ENCODE results near the gene APBA1.

Gene APBA1

DNA sequence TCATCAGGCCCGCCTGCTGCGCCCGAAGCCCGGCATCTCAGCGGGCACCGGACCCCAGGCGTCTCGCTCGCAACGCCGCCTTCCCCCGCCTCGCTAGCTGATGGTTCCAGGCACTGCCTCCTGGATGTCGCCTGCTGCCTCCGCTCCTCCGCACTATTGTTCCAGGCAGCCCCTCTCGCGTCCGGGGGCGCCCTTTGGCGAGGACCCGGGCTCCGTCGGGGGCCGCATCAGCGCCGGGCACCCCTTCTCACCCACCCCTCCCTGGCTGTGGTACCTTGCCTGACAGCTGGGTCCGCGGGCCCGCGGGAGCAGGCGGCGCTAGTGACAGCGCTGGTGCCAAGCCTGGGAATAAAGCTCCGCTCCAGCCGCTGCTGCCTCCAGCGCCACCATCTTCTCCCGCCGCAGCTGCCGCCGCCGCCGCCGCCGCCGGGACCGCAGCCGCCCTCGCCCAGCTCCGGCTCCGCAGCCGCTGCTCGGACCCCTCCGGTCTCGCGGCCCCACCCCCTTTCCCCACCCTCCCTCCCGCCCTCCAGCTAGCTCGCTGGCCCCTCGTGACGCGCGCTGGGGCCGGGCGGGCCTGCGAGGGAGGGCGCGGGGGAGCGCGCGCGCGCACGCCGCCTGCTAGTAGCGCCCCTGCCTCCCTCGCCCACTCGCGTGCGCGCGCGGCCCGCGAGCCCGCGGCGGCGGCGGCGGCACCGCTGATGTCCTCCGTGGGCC lies at the start of gene APBA1:
APBA1 (minus strand) TSS at position 493 of the 717 bp plus-strand sequence.
- DNase-seq (ENCODE audit: low read depth): peak; percentile 13

DNA sequence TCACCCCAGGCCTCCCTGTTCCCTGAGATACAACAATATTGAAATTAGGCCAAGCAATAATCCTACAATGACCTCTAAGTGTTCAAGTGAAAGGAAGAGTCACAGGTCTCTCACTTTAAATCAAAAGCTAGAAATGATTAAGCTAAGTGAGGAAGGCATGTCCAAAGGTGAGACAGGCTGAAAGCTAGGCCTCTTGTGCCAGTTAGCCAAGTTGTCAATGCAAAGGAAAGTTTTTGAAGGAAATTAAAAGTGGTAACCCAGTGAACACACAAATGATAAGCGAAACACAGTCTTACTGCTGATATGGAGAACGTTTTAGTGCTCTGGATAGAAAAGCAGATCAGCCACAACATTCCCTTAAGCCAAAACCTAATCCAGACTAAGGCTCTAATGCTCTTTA lies 47.8 kb upstream of the APBA1 start:
- DNase-seq (ENCODE audit: low read depth): no peak

DNA sequence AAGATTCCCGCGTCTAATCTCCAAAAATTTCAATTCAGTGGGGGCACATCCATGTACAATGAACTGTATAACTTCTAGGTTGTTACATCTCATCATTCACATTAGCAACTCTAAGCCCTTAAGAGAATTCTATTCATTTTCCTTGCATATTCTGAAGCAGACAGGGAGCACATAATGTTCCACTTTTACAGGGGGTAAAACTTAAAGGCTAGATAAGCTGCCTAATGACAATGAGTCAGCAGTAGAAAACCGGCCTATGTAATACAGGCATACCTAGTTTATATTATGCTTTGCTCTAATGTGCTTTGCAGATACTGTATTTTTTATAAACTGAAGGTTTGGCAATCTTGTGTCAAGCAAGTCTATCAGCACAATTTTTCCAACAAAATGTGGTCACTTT lies 47.2 kb upstream of the APBA1 start:
- DNase-seq (ENCODE audit: low read depth): no peak

DNA sequence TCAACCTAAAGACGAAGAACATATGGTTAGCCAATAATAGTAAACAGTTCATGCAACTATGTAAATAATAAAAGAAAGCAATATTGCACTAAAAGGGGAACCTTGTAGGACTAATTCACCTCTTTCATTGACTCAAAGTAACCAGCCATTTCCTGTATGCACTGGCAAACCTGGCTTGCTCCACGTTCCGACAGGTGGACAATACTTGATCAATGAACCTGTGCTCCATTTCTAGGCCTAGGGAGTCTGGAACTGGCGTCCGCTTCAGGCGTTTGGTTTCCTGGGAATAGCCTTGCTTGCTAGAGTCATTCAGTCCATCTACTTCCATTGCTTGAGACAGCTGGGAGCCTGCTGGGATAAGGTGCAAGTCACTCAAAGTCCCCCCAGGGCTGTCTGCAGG lies 46.0 kb upstream of the APBA1 start:
- no peak for DNase-seq (ENCODE audit: low read depth)

DNA sequence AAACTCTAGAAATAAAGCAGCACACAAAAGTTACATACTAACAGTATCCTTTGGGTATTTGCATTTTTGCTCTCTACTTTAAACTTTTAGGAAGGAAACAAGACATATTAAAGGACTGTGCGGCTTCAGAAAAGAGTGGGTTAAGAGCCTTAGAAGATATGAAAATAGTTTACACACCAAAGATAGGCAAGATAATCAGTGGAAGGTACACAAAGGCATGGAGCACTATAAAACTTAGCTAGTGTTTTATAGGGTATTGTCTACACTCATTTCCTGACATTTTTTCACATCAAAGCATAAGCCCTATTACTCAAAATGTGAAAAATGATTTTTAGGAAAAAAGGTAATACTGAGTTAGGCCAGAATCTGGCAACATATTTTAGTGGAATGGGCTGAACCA lies 43.7 kb upstream of the APBA1 start:
- no peak for DNase-seq (ENCODE audit: low read depth)

DNA sequence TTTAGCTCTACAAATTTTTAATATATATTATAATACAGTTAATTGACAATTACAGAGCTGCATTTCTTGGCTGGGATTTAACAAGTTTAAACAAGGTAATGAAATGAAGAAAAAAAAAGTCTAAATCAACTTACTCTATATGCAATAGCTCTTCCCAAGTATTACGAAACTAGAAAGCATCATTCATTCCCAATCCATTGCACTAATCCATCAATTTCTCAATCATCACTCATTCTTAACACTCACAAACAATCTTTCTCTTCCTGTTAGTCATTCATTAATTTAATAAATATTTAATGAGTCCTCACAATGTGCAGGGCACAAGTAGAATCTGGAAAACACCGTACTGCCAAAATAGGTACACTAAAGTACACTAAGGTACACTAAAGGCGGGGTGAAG lies 42.9 kb upstream of the APBA1 start:
- DNase-seq (ENCODE audit: low read depth): no peak

DNA sequence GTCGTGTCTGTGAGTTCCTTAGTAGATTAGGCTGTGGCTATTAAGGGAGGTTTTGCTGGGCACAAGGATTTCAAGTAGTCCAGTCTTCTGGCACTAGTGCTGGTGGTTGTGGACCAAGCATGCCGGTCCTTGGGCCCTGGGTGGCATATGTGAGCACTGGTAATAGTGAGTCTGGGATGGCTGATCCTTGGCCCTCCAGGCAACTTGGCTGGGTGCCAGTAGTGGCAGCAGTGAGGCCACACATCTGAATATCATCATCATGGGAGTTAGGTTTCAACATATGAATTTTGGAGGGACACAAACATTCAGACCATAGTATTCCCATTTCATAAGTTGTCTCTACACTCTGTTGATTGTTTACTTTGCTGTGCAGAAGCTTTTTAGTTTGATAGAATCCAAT lies 25.3 kb upstream of the APBA1 start:
- no peak for DNase-seq (ENCODE audit: low read depth)

DNA sequence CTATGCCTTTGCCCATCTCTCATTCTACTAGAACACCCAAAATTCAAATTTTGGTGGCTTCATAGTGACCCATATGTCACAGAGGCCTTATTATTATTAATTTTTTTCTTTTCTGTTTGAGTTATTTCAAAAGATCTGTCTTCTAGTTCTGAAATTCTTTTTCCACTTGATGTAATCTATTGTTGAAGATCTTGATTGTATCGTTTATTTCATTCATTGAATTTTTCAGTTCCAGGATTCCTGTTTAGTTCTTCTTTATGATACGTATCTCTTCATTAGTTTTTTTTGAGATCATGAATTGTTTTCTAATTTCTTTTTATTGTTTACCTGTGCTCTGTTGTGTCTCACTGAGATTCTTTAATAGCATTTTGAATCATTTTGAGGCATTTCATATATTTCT lies 24.6 kb upstream of the APBA1 start:
- DNase-seq (ENCODE audit: low read depth): no peak

DNA sequence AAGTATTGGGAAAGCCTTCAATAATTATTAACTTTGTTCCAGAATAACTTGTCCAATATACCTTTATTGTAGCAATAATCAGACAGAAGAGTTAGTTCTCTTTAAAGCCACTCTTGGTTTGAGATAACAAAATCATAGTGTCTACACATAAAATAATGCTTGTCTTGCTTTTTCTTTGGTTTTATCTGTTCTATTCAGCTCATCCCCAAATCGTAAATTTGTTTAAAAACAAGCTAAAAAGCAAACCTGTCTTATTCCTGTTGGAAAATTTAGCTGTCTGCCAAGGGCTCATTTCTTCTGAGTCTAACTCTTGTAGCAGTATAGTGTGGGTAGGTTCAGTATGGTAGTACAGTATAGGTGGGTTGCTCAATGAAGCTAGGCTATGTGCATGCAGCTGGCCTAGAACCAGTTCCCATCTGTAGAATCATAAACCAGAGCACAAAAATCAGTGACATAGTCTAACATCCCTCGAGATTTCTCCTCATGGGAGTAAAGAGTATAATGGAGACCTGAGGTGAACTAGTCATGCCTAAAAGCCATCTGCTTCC lies 17.9 kb upstream of the APBA1 start:
- DNase-seq (ENCODE audit: low read depth): no peak

DNA sequence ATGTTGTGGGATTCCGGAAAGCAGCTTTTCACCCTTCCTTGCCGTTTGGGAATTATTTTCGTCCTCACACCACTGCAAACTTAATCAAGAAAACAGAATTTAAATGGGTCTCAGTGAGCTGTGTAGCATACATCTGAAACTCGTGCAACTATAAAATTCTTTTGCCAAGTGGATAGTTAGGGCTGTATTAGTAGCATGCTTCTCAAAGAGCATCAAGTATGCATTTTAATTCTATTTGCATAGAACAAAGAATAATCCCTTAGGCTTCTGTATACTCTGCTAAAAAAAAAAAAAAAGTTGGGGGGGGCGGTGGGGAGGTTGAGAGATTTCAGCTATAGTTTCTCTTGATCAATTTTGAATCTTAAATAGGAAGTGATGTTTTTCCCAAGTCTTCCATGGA lies 11.8 kb upstream of the APBA1 start:
- no peak for DNase-seq (ENCODE audit: low read depth)

DNA sequence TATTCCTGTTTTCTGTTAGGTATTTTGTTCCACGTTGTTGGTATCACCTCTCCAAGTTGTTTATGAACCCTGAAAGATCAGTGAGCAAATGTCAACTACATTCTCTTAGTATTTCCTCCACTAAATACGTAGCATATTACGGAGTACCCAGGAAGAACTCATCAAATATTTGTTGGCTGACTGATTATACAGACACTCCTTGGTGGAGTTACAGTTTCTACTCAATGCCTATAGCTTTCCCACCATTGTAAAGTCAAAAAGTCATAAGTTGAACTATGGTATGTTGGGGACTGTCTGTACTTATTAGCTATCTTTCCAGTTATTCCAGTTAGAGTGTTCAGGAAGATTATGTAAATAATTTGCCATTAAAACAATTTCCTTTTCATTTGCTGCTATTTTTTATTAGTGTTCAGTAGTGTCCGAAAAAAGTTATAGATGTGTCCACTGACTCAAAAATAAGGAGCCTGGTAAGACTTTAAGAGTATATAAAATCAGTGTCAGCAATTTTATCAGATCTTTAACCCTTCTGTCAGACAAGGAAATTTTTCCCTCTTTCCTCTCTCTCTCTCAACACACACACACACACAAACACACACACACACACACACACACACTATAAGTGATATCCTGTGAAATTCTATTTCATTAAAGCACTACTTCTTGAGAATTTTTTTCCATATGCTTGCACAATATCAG lies 6.8 kb upstream of the APBA1 start:
- DNase-seq (ENCODE audit: low read depth): no peak

DNA sequence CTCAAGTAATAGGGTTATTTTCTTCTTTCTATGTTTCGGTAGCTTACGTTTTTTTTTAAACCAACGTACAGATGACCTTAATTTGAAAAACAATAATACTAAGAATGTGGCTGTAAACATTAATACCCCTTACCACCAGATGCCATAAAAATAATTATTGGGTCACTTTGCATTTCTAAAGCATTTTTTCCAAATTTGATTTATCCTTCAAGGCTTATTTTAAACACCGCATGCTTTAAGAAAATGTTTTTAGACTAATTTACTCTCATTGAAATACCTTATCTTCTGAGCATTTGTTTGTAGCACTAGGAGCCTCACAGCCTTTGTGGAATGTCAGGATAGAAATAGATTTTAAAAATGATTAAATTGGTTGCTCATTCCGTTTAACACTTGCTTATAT lies 5.8 kb upstream of the APBA1 start:
- no peak for DNase-seq (ENCODE audit: low read depth)

DNA sequence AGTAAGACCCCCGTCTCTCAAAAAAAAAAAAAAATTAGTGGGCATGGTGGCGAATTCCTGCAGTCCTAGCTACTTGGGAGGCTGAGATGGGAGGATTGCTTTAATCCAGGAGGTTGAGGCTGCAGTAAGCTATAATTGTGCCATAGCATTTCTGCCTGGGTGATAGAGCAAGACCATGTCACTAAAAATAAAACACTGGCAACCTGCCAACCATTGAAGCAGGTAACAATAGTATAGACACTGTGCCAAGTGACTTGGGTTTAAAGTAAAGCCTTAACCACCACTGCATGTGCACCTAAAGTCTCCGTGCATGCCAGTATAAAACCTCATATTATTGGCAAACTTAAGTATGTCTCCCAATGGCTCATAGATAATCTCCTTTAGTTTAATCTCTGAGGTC lies 3.4 kb upstream of the APBA1 start:
- DNase-seq (ENCODE audit: low read depth): no peak

DNA sequence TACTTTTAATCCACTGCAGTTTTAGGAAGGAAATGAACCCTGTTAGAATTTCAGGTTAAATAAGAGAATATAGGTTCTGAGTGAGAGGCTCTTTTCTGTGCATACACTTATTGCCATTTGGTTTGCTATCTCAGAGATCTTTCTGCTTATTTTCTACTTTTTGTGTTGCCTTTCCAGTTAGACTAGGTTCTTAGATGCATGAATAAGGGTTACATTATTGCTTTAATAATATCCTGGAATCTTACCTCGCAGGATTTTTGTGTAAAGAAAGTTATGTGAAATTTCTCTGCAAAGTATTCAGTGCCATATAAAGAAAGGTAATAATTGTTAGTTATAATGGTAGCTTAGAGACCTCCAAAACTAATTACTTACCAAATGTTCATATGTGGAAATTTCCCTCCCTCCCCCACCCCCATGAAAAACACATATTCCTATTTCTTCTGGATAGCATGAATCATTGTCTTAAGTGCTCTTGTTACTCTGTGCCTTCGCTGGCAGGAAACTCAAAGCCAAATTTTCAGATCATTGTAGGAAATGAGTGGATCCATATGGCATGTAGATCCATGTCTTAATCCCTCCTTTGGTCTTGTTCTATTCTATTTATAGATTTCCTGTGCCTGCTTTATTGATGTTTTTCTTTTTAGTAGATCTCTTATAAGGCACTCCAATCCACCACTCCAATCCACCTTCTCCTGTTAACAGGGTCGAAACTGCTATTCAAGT lies 2.7 kb upstream of the APBA1 start:
- DNase-seq (ENCODE audit: low read depth): peak; percentile 67

DNA sequence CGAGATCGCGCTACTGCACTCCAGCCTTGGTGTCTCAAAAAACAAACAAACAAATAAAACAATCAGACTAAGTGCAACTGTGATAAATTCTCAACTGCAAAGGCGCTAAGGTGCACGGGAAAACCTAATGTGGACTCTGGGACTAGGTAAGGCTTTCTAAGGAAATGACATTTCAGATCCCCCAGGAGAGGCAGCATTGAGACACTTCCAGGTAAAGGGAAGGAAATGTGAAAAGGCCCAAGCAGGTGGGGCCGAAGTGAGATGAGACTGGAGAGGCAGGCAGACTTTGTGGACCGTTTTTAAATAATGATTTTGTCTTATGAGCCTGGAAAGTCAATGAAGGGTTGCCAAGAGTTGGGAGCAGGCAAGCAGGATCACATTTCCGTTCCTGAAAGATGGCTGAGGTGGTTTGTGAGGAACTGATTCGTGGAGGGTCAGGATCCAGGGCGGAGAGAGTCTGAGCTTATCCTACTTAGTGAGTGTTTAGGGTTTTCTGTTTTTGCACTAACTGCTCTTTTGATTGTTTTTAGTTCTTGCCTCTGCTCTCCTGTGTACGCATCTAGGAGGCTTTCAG lies 2.0 kb upstream of the APBA1 start:
- no peak for DNase-seq (ENCODE audit: low read depth)

DNA sequence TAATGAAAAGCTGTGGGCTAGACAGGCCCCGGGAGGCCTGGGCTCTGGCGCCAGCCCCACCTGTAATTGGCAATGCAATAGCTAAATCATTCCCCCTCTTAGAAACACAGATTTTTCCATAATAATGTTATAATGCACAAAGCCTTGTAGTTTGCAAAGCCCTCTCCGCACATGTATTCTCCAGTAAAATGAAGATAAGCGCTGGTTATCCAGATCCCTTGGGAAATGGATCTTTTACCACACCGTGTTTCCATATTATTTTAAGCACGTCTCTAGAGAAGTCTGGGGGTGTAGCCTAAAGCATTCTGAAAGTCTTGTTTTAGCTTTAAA lies 1.1 kb upstream of the APBA1 start:
- DNase-seq (ENCODE audit: low read depth): no peak

DNA sequence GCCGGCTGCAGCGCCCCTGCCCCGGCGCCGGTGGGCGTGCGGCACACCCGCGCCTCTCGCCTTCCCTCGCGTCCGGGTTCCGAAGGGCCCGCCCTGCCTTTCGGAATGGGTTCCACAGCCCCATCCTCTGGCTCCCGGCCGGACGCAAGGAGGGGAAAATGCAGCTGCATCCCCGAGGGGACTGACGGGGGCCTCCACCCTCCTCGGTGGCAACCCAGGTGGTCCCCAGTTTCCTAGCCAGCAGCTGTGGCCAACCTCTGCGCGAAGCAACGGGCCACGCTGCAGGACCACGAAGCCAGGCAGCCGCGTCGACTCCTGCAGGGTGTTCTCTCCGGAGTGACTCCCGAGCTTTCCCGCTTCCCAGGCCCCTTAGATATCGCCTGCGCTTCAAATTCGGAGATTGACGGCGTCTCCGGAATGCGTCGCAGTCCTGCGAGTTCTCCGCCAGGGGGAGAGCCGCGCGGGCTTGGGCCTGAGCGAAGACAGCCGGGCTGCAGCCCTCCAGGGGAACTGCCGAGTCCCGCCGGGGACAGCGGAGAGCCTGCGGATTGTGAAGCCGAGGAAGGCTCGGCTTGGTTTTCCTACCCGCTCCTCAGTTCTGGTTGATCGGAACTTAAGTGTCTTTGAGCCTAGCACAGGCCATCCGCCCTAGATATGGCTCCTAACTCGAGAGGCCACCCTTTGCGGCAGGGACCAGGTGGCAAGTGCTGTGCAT lies 582 bp upstream of the APBA1 start:
- peak; percentile 67 for DNase-seq (ENCODE audit: low read depth)

DNA sequence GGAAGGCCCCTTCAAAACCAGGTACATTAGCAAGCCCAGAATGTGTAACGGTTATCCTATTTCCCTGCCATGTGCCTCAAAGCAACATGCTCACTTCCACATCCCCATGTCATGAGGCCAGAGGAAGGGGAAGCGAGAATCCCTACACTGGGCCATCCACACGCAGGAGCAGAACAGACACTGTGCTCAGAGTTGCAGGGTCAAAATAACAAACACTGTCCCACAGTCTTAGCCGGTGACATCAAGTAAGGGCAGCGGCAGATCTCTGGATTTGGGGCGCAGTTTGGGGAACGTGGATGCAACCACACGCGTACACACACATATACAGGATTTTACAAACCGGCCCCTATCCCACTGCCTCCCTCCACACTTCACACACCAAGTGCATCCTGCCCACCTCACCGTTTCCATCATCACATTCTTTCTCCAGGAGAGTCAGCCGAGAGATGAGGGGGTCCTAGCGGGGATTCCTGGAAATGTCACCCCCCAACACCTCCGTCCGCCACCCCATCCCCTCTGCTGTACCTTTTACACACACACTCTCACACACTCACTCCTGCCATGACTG lies 776 bp downstream of the APBA1 start:
- DNase-seq (ENCODE audit: low read depth): no peak

DNA sequence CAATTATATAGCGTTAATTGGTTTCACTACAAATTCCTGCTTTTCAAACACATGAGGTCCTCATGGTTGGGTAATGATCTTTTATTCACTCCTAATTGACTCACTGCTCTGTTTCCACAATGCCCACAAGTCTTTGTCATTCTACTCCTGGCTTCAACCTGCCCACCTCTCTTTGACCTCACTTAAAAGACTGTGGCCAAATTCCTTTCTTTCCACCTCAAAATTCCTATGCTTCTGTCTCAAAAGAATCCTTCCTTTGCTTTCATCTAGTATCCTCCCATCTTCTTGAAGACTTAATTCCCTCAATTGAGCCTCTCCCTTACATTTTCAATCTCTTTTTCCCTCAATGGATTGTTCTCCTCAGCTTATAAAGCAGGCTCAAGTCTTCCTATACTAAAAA lies 4.9 kb downstream of the APBA1 start:
- DNase-seq (ENCODE audit: low read depth): no peak

DNA sequence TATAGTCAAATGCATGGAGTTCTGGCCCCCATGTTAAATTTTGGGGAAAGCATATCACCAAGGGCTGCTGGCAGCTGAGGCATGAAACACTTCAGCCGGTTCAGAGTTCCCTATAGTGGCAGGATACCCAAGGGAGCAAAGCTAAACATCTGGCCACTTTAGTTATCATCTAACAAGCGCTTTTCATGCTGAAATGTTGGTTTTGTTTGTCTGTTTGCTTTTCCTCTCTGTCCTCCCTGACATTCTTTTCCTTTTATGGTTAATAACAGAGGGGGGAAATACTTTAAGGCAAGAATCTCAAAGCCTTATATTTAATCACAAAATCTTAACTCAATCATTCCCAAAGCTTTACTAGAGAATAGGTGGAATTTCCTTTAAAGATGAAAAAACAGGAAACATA lies 11.9 kb downstream of the APBA1 start:
- no peak for DNase-seq (ENCODE audit: low read depth)

DNA sequence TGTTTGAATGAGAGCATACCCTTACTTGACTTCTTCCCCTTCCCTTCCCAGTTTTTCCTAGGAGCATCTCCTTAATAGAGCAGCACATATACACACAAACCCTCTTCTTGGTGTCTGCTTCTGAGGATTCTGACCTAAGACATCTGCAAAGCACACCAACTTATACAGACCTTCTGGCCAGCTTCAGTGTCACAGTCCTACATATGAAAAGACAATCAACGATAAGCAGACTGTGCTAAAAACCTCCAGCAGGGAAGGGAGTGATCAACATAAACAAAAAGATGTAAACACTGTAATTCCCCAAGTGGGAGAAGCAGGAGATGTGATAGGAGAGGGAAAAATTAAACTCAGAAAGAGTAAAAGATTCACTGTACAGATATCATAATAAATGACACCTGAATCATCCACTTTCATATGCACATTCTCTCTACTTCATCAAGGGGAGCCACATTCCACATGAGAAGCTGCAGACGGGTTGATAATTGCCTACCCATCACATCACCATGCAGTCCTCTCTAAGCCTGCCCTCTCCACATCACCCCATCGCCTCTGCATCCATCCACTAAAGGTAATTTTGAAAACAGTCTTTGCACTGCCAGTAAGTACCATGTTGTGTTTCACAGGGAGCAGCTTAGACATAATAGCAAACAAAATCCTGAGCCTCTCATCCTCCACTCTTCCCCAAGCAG lies 13.0 kb downstream of the APBA1 start:
- DNase-seq (ENCODE audit: low read depth): no peak

Measured in fibroblast of the conjunctiva (primary cell).